ENCODE data around the gene RAD54L.
"Not testable (repeated sequence)": the region's sequence is repeated elsewhere in the genome, so short reads cannot be mapped to it uniquely, and the experiment has no call there.

Gene RAD54L

DNA sequence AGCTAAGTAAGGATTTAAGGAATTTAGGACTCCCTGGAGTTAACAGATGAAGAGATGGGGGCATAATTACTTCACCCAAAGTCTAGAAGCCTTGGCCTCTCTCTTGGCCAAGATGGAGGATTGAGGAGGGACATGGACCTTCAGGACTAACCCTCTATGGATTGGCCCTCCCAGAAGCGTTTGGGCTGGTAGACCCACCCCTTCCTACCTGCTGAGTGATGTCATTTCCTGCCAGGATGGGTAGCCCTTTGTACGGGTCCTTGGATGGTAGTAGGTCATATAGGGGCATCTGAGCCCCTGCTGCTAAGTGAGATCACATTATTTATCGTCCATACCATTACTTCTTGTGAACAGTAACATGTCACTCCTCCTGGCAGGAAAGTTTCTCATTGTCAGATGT, 26.8 kb upstream of the RAD54L start:
- DNase-seq (ENCODE audit: low spot score), result no peak
- H3K27ac ChIP-seq, result no peak overlapping the region
- no peak for TF ChIP-seq CTCF (IDR thresholded peaks at IDR 0.05)

DNA sequence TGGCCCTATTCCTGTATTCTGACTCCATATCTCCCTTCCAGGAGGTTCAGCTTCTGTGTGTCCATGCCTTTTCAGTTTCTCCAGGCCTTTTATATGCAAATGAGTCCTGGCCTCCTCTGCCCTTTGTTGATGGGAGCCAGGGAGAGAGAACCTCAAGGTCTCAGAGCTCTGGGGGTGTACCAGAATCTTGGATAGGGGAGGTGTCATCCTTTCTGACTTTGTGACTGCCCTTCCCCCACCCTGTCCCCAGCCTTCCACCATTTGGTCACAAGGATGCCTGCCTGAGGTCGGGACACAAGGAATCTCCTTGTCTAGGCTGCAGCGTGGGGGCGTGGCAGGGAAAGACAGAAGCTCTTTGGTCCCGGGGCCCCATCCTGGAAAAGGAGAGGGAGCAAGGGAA, 25.8 kb upstream of the RAD54L start:
- no peak overlapping the region for H3K4me3 ChIP-seq
- TF ChIP-seq CTCF (IDR thresholded peaks at IDR 0.05), result no peak
- no peak for DNase-seq (ENCODE audit: low spot score)
- H3K27ac ChIP-seq, result no peak overlapping the region

More for the DNA sequence above, 26.8 kb upstream of the RAD54L start:
- H3K4me3 ChIP-seq, result no peak overlapping the region

DNA sequence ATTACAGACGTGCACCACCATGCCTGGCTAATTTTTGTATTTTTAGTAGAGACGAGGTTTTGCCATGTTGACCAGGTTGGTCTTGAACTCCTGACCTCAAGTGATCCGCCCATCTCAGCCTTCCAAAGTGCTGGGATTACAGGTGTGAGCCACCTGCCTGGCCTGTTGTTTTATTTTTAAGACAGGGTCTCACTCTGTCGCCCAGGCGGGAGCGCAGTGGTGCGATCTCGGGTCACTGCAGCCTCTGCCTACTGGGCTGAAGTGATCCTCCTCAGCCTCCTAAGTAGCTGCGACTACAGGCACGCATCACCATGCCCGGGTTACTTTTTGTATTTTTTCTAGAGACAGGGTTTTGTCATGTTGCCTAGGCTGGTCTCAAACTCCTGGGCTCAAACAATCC, 24.5 kb upstream of the RAD54L start:
- not testable (repeated sequence) for H3K27ac ChIP-seq; H3K4me3 ChIP-seq; DNase-seq (ENCODE audit: low spot score)

GRCh38 chr1:46223472-46223943, 24.1 kb upstream of the RAD54L start:
- Histone ChIP-seq H3K27ac (no peak overlapping the region), H3K4me3 (no peak overlapping the region)
- TF ChIP-seq CTCF (IDR thresholded peaks at IDR 0.05), result peak; percentile 89
- no peak for DNase-seq (ENCODE audit: low spot score)

DNA sequence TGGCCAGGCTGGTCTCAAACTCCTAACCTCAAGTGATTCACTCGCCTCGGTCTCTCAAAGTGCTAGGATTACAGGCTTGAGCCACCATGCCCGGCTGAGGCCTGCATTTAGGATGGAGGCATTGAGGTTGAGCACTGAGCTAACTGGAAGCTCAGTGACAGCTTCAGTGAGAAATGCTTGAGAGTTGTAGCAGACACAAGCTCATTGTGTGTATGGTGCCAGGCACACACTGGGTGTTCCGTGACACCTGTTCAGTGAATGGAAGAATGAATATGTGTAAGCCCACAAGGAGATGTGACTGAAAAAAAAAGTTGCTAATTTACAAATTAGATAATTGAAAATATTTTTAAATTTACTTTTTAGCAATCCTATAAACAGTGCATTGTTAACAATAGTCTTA, 22.6 kb upstream of the RAD54L start:
- DNase-seq (ENCODE audit: low spot score), result no peak
- TF ChIP-seq CTCF (IDR thresholded peaks at IDR 0.05), result no peak
- Histone ChIP-seq H3K27ac (no peak overlapping the region), H3K4me3 (no peak overlapping the region)

GRCh38 chr1:46231231-46231630, 16.3 kb upstream of the RAD54L start:
- not testable (repeated sequence) for DNase-seq (ENCODE audit: low spot score); H3K27ac ChIP-seq; H3K4me3 ChIP-seq

GRCh38 chr1:46236882-46237281, 10.7 kb upstream of the RAD54L start:
- Histone ChIP-seq H3K4me3 (no peak overlapping the region), H3K27ac (no peak overlapping the region)
- TF ChIP-seq CTCF (IDR thresholded peaks at IDR 0.05), result no peak
- DNase-seq (ENCODE audit: low spot score), result no peak

DNA sequence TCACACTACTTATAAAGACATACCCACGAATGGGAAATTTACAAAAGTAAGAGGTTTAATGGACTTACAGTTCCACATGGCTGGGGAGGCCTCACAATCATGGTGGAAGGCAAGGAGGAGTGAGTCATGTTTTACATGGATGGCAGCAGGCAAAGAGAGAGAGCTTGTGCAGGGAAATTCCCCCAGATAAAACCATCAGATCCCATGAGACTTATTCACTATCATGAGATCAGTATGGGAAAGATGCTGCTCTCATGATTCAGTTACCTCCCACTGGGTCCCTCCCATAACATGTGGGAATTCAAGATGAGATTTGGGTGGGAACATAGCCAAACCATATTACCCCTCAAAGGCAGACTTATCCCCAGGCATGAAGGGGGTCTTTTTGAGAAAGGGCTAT, 8.7 kb upstream of the RAD54L start:
- H3K4me3 ChIP-seq; DNase-seq (ENCODE audit: low spot score); H3K27ac ChIP-seq: not testable (repeated sequence)

DNA sequence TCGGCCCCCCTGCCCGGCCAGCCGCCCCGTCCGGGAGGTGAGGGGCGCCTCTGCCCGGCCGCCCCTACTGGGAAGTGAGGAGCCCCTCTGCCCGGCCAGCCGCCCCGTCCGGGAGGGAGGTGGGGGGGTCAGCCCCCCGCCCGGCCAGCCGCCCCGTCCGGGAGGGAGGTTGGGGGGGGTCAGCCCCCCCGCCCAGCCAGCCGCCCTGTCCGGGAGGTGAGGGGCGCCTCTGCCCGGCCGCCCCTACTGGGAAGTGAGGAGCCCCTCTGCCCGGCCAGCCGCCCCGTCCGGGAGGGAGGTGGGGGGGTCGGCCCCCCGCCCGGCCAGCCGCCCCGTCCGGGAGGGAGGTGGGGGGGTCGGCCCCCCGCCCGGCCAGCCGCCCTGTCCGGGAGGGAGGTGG, 5.8 kb upstream of the RAD54L start:
- DNase-seq (ENCODE audit: low spot score); H3K27ac ChIP-seq; H3K4me3 ChIP-seq: not testable (repeated sequence)

All from coronary artery (tissue), 2 donors.